Spleen (tissue), 7 donors: ENCODE data around the gene PIGR.

Source experiments
- POLR2AphosphoS5 ChIP-seq, 3 donors: sonication (generic); formaldehyde crosslinking; IDR thresholded peaks; one replicate each; pipeline ENCODE4 v1.5.1; 2017; ENCODE audit warnings: antibody characterized with exemption in 3 of 3
- TF ChIP-seq, protein P1 (sequence below), 11 experiments: fragments of 200-600 bp in 7 of 11; fragments of 450-650 bp in 4 of 11; sonication (generic) in 4 of 11; IDR thresholded peaks in 8 of 11; conservative IDR thresholded peaks in 3 of 11; 1 replicate in 7 of 11; 2 replicates in 4 of 11; pipeline versions ENCODE4 v1.4.0 to v1.8.0; 2016 to 2021; ENCODE audit warnings: antibody characterized with exemption in 11 of 11, inconsistent platforms in 4 of 11, mild to moderate bottlenecking in 1 of 11
- donor health status: DM: no; HTN: no; CAD: no; lungs with moderate emphysema.
- donor health status: DM: no; HTN: no; CAD: no.
- donor health status: DM: no; HTN: no; CAD: no.

DNA sequence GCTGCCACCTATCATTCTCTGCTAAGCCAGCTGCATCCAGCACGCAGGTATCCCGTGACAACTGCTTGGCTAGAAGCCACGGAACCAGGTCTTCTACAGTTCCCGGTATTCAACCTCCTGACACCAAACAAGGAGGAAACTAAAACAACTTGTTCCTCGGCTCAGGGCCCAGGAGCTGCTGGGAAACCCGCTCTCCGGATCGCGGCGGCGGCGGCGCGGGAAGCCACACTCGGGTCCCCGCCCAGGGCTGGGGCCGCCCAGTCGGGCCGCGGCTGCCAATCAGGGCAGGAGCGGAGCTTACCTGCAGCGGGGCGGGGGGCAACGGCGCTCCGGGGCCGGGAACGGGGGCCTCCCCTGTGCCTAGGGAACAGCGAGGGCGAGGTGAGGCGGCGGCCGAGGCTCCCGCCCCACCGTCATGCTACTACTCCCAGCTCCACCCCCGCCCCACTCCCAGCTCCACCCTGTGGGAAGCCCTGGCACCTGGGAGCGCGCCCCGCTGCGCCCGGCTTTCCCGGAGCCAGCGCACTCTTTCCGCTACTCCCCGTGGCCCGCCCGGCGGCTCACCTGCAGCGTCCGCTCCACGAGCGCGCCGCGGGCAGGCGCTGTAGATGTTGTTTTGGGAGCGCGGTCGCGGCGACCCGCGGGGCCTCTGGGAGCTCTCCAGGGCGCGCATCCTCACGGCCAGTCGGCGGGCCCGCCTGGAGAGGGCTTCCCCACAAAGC, 36.9 kb downstream of the PIGR start:
- TF ChIP-seq, protein P1, sequence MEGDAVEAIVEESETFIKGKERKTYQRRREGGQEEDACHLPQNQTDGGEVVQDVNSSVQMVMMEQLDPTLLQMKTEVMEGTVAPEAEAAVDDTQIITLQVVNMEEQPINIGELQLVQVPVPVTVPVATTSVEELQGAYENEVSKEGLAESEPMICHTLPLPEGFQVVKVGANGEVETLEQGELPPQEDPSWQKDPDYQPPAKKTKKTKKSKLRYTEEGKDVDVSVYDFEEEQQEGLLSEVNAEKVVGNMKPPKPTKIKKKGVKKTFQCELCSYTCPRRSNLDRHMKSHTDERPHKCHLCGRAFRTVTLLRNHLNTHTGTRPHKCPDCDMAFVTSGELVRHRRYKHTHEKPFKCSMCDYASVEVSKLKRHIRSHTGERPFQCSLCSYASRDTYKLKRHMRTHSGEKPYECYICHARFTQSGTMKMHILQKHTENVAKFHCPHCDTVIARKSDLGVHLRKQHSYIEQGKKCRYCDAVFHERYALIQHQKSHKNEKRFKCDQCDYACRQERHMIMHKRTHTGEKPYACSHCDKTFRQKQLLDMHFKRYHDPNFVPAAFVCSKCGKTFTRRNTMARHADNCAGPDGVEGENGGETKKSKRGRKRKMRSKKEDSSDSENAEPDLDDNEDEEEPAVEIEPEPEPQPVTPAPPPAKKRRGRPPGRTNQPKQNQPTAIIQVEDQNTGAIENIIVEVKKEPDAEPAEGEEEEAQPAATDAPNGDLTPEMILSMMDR (IDR thresholded peaks at IDR 0.05 in 8 of 11, conservative IDR thresholded peaks at IDR 0.05 in 3 of 11) = peak in 1 of 11 experiments; percentile 7
- TF ChIP-seq POLR2AphosphoS5 (IDR thresholded peaks at IDR 0.05) = peak; percentile 64 to 84 (median 75)
